ENCODE measurements around the gene TLR2.

TLR2 gene, protein sequence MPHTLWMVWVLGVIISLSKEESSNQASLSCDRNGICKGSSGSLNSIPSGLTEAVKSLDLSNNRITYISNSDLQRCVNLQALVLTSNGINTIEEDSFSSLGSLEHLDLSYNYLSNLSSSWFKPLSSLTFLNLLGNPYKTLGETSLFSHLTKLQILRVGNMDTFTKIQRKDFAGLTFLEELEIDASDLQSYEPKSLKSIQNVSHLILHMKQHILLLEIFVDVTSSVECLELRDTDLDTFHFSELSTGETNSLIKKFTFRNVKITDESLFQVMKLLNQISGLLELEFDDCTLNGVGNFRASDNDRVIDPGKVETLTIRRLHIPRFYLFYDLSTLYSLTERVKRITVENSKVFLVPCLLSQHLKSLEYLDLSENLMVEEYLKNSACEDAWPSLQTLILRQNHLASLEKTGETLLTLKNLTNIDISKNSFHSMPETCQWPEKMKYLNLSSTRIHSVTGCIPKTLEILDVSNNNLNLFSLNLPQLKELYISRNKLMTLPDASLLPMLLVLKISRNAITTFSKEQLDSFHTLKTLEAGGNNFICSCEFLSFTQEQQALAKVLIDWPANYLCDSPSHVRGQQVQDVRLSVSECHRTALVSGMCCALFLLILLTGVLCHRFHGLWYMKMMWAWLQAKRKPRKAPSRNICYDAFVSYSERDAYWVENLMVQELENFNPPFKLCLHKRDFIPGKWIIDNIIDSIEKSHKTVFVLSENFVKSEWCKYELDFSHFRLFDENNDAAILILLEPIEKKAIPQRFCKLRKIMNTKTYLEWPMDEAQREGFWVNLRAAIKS
- 1.3 to 5.0 (median 1.7) reads per million in 3 donors for total RNA-seq

GRCh38 chr4:153684182-153684970 lies at the start of gene TLR2:
TLR2 (plus strand) TSS chr4:153684280; CDS start chr4:153702908, 18,628 bp downstream.
- H3K9me3 ChIP-seq (ENCODE audit: control insufficient read depth, low read length), result no peaks in the 10 kb centered on the region
- DNase-seq, result peak; percentile 32 to 51 (median 41)
- peaks cover 7% of the 10 kb centered on the region for H3K4me1 ChIP-seq (ENCODE audit: control insufficient read depth, insufficient read depth, low read length, poor library complexity, severe bottlenecking)
- H3K4me3 ChIP-seq (ENCODE audit: insufficient read depth, low read depth, low read length, poor library complexity, severe bottlenecking), result peak within 1 kb of the TSS; percentile 87
- peak within 1 kb of the TSS; percentile 48 for H3K27ac ChIP-seq (ENCODE audit: insufficient read depth, low read length, poor library complexity, severe bottlenecking)
- H3K36me3 ChIP-seq (ENCODE audit: control insufficient read depth, insufficient read depth, low read length), result no peaks in the 10 kb centered on the region
- peaks cover 5% of the 10 kb centered on the region for H3K27me3 ChIP-seq (replicated peaks; ENCODE audit: control insufficient read depth, insufficient read depth, low read length, poor library complexity, severe bottlenecking)

- no peak for DNase-seq
- Histone ChIP-seq H3K4me1 (ENCODE audit: control insufficient read depth, insufficient read depth, low read length, poor library complexity, severe bottlenecking) (no peaks in the 10 kb centered on the region), H3K36me3 (ENCODE audit: control insufficient read depth, insufficient read depth, low read length) (peaks cover 72% of the 10 kb centered on the region), H3K27ac (ENCODE audit: insufficient read depth, low read length, poor library complexity, severe bottlenecking) (no peak overlapping the region), H3K27me3 (replicated peaks; ENCODE audit: control insufficient read depth, insufficient read depth, low read length, poor library complexity, severe bottlenecking) (no peaks in the 10 kb centered on the region), H3K9me3 (ENCODE audit: control insufficient read depth, low read length) (no peaks in the 10 kb centered on the region), H3K4me3 (ENCODE audit: insufficient read depth, low read depth, low read length, poor library complexity, severe bottlenecking) (no peak overlapping the region)
Observed at GRCh38 chr4:153634738-153635353, 49.2 kb upstream of the TLR2 start.

GRCh38 chr4:153635846-153636245 lies 48.2 kb upstream of the TLR2 start:
- no peaks in the 10 kb centered on the region for H3K27me3 ChIP-seq (replicated peaks; ENCODE audit: control insufficient read depth, insufficient read depth, low read length, poor library complexity, severe bottlenecking)
- no peaks in the 10 kb centered on the region for H3K4me1 ChIP-seq (ENCODE audit: control insufficient read depth, insufficient read depth, low read length, poor library complexity, severe bottlenecking)
- peaks cover 62% of the 10 kb centered on the region for H3K36me3 ChIP-seq (ENCODE audit: control insufficient read depth, insufficient read depth, low read length)
- no peak for DNase-seq
- no peak overlapping the region for H3K27ac ChIP-seq (ENCODE audit: insufficient read depth, low read length, poor library complexity, severe bottlenecking)
- no peak overlapping the region for H3K4me3 ChIP-seq (ENCODE audit: insufficient read depth, low read depth, low read length, poor library complexity, severe bottlenecking)
- H3K9me3 ChIP-seq (ENCODE audit: control insufficient read depth, low read length), result no peaks in the 10 kb centered on the region

- DNase-seq, result no peak
- Histone ChIP-seq H3K9me3 (ENCODE audit: control insufficient read depth, low read length) (no peaks in the 10 kb centered on the region), H3K4me3 (ENCODE audit: insufficient read depth, low read depth, low read length, poor library complexity, severe bottlenecking) (no peak overlapping the region), H3K27me3 (replicated peaks; ENCODE audit: control insufficient read depth, insufficient read depth, low read length, poor library complexity, severe bottlenecking) (no peaks in the 10 kb centered on the region), H3K4me1 (ENCODE audit: control insufficient read depth, insufficient read depth, low read length, poor library complexity, severe bottlenecking) (no peaks in the 10 kb centered on the region), H3K27ac (ENCODE audit: insufficient read depth, low read length, poor library complexity, severe bottlenecking) (no peak overlapping the region), H3K36me3 (ENCODE audit: control insufficient read depth, insufficient read depth, low read length) (peaks cover 49% of the 10 kb centered on the region)
Observed at GRCh38 chr4:153637201-153637600, 46.9 kb upstream of the TLR2 start.

DNA sequence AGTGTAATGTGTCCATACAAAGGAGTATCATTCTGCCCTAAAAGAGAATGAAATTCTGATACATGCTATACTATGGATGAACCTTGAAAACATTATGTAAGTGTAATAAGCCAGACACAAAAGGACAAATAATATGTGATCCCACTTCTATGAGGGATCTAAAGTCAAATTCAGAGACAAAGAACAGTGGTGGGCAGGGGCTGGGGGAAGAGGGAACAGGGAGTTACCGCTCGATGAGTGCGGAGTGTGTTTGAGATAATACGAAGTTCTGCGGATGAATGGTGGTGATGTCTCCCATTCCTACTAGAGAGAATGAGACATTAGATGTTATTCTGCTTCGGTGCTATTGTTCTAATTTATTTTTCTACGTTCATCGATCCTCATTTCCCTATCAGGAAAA lies 46.1 kb upstream of the TLR2 start:
- Histone ChIP-seq H3K9me3 (ENCODE audit: control insufficient read depth, low read length) (no peaks in the 10 kb centered on the region), H3K36me3 (ENCODE audit: control insufficient read depth, insufficient read depth, low read length) (peaks cover 41% of the 10 kb centered on the region), H3K4me3 (ENCODE audit: insufficient read depth, low read depth, low read length, poor library complexity, severe bottlenecking) (no peak overlapping the region), H3K4me1 (ENCODE audit: control insufficient read depth, insufficient read depth, low read length, poor library complexity, severe bottlenecking) (no peaks in the 10 kb centered on the region), H3K27ac (ENCODE audit: insufficient read depth, low read length, poor library complexity, severe bottlenecking) (no peak overlapping the region), H3K27me3 (replicated peaks; ENCODE audit: control insufficient read depth, insufficient read depth, low read length, poor library complexity, severe bottlenecking) (no peaks in the 10 kb centered on the region)
- no peak for DNase-seq

DNA sequence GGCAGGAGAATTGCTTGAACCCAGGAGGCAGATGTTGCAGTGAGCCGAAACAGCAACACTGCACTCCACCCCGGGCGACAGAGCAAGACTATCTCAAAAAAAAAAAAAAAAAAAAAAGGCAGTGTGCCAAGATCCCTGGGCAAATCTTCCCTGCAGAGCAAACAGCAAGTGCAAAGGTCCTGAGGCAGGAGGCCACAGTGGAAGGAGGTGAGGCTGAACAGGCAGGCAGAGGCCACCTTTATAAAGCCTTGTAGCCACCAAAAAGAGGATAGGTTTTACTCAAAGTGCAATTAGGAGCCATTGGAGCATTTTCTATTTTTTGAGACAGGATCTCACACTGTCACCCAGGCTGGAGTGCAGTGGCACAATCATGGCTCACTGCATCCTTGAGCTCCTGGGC lies 45.1 kb upstream of the TLR2 start:
- H3K27ac ChIP-seq (ENCODE audit: insufficient read depth, low read length, poor library complexity, severe bottlenecking), result no peak overlapping the region
- H3K4me1 ChIP-seq (ENCODE audit: control insufficient read depth, insufficient read depth, low read length, poor library complexity, severe bottlenecking), result no peaks in the 10 kb centered on the region
- no peaks in the 10 kb centered on the region for H3K9me3 ChIP-seq (ENCODE audit: control insufficient read depth, low read length)
- H3K4me3 ChIP-seq (ENCODE audit: insufficient read depth, low read depth, low read length, poor library complexity, severe bottlenecking), result no peak overlapping the region
- peaks cover 32% of the 10 kb centered on the region for H3K36me3 ChIP-seq (ENCODE audit: control insufficient read depth, insufficient read depth, low read length)
- H3K27me3 ChIP-seq (replicated peaks; ENCODE audit: control insufficient read depth, insufficient read depth, low read length, poor library complexity, severe bottlenecking), result no peaks in the 10 kb centered on the region
- DNase-seq, result no peak

DNA sequence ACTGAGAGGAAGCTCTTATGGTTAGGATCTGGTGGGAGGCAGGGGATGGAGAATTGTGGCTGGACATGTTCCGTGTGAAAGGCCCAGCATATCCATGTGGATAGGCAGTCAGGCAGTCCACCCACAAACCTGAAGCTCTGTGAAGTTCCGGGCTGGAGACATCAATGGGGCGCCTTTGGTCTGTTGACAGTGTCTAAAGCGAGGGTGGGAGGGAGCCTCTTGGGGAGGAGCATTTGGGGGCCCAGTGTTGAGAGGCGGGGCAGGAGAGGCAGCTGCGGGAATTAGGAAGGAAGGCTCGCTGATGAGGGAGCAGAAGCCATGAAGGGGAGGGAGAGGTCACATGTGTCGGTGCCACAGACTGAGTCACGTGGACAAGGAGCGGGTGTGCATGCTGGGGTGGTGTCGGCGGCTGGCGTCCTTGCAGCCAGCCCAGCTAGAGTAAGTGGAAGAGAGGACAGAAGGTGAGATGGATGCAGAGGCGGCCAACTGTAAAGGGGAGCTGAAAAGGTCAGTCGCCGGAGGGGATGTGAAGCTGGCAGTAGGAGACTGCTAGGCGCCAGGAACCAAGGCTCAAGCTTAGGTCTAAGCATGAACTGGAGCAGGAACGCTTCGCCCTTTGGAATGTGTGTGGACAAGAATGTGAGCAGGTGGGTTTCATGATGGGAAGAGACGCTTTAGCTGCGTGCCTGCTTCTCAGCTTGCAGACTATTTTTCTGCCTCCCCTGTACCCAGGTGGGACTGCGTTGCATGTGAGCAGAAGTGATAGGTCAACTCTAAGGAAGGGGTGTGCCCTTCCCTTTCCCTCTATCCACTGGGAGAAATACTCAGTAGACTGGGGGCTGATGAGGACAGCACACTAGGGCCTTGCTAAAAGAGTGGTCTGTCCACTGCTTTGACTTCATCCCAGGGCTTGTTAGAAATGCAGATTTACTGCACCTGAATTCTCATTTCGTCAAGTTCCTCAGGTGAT lies 44.0 kb upstream of the TLR2 start:
- peaks cover 20% of the 10 kb centered on the region for H3K36me3 ChIP-seq (ENCODE audit: control insufficient read depth, insufficient read depth, low read length)

GRCh38 chr4:153641532-153641931 lies 42.5 kb upstream of the TLR2 start:
- H3K27ac ChIP-seq (ENCODE audit: insufficient read depth, low read length, poor library complexity, severe bottlenecking), result no peak overlapping the region
- no peaks in the 10 kb centered on the region for H3K27me3 ChIP-seq (replicated peaks; ENCODE audit: control insufficient read depth, insufficient read depth, low read length, poor library complexity, severe bottlenecking)
- no peak overlapping the region for H3K4me3 ChIP-seq (ENCODE audit: insufficient read depth, low read depth, low read length, poor library complexity, severe bottlenecking)

More for the DNA sequence above, 44.0 kb upstream of the TLR2 start:
- Histone ChIP-seq H3K9me3 (ENCODE audit: control insufficient read depth, low read length) (no peaks in the 10 kb centered on the region), H3K4me3 (ENCODE audit: insufficient read depth, low read depth, low read length, poor library complexity, severe bottlenecking) (no peak overlapping the region), H3K27ac (ENCODE audit: insufficient read depth, low read length, poor library complexity, severe bottlenecking) (no peak overlapping the region), H3K27me3 (replicated peaks; ENCODE audit: control insufficient read depth, insufficient read depth, low read length, poor library complexity, severe bottlenecking) (no peaks in the 10 kb centered on the region), H3K4me1 (ENCODE audit: control insufficient read depth, insufficient read depth, low read length, poor library complexity, severe bottlenecking) (no peaks in the 10 kb centered on the region)
- DNase-seq, result no peak

More at GRCh38 chr4:153641532-153641931, 42.5 kb upstream of the TLR2 start:
- DNase-seq, result no peak
- no peaks in the 10 kb centered on the region for H3K4me1 ChIP-seq (ENCODE audit: control insufficient read depth, insufficient read depth, low read length, poor library complexity, severe bottlenecking)
- no peaks in the 10 kb centered on the region for H3K9me3 ChIP-seq (ENCODE audit: control insufficient read depth, low read length)
- peaks cover 7% of the 10 kb centered on the region for H3K36me3 ChIP-seq (ENCODE audit: control insufficient read depth, insufficient read depth, low read length)

Data from effector memory CD4-positive, alpha-beta T cell (primary cell).